ENCODE measurements around the gene NKX2-4. TPM values are rescaled to one million over a fixed set of nuclear protein-coding genes. Genes with fewer than 3 reads are reported as not detected.

The NKX2-4 gene
- total RNA-seq = not detected
- polyA plus RNA-seq = not detected
- long read RNA-seq, donor 1 = 0 reads
- long read RNA-seq, donor 2 = 0 reads
- long read RNA-seq, donor 3 = 0 reads
- long read RNA-seq, donor 4 = 0 reads
- long read RNA-seq, donor 5 = 0 reads

DNA sequence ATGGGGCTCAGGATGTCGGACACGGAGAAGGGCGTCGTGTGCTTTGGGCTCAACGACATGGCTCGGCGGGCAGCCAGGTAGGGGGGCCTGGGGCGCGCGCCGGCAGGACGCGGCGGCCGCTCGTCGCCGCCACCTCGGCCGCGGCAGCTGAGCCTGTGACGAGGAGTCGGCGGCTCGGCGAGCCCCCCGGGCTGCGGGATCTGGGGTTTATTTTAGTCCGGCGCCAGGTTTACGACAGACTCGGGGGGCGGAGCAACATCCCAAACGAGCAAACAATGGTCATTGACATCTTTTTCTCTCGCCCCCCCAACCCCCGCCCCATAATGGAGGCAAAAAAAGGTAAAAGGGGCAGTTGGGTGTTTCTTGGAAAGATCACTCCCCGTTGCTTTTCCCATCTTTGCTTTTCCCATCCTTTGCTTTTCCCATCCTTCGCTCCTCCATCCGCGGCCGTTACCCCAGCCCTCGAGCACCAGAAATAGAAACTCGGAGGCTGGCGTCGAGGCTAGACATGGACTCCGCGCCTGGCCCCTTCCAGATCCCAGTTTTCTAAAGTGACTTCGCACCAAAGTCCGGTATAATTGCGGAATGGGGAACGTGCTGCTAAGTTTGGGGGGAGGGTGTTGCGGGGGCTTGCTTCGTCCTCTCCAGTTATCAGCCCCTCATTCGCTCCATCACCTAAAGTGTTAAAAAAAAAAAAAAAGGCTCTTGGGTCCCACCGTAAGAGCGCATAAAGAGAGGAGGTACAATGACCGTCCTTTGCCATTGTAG, at the start of gene NKX2-4:
TSS of gene NKX2-4 (minus strand) at position 186 of the 768 bp plus-strand sequence. CDS start at position 59, 127 bp downstream.
- Histone ChIP-seq H3K27ac (ENCODE audit: low read depth in 1 of 2, low read length in 1 of 2) (no peak within 1 kb of the TSS), H3K36me3 (ENCODE audit: control insufficient read depth in 4 of 4, insufficient read depth in 4 of 4, low read length in 4 of 4) (no peaks in the 10 kb centered on the region), H3K4me1 (ENCODE audit: control insufficient read depth in 5 of 5, insufficient read depth in 5 of 5, low read length in 5 of 5) (peaks cover 0 to 17% (median 0%) of the 10 kb centered on the region in 5 donors), H3K4me3 (no peak within 1 kb of the TSS), H3K27me3 (ENCODE audit: control insufficient read depth in 3 of 3, insufficient read depth in 3 of 3, low read length in 2 of 3) (peaks cover 13 to 83% (median 83%) of the 10 kb centered on the region in 3 donors), H3K9ac (ENCODE audit: insufficient read depth in 1 of 2, low read length in 2 of 2) (no peak within 1 kb of the TSS), H3K9me3 (ENCODE audit: control insufficient read depth in 4 of 4, insufficient read depth in 3 of 4, low read length in 3 of 4) (peaks cover 0 to 7% (median 0%) of the 10 kb centered on the region in 4 donors)
- TF ChIP-seq, protein P1, sequence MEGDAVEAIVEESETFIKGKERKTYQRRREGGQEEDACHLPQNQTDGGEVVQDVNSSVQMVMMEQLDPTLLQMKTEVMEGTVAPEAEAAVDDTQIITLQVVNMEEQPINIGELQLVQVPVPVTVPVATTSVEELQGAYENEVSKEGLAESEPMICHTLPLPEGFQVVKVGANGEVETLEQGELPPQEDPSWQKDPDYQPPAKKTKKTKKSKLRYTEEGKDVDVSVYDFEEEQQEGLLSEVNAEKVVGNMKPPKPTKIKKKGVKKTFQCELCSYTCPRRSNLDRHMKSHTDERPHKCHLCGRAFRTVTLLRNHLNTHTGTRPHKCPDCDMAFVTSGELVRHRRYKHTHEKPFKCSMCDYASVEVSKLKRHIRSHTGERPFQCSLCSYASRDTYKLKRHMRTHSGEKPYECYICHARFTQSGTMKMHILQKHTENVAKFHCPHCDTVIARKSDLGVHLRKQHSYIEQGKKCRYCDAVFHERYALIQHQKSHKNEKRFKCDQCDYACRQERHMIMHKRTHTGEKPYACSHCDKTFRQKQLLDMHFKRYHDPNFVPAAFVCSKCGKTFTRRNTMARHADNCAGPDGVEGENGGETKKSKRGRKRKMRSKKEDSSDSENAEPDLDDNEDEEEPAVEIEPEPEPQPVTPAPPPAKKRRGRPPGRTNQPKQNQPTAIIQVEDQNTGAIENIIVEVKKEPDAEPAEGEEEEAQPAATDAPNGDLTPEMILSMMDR (IDR thresholded peaks at IDR 0.05; ENCODE audit: control extremely low read depth, extremely low read depth) = no peak
- WGBS, 2 donors = 5 to 9% methylated on average over 53 to 57 of the region's 57 CpGs
- no peak for ATAC-seq (ENCODE audit: insufficient read depth, low FRiP score)
- DNase-seq = no peak

DNA sequence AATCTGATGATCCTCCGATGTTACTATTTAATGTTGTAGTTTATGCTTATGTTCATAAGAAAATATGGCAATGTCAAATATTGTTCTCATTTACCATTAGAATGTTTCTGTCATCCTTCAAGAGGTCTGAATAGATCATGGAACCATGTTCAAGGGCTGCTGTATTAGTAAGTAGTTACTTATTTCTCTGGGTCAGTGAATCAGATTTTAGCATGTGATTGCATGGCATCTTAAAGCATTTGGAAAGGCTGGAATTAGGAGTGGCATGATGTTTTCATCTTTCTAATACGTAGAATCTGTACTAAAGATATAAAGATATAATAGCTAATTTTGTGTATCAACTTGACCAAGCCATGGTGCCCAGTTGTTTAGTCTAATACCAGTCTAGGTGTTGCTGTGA, 40.5 kb upstream of the NKX2-4 start:
- WGBS, 2 donors = 88 to 92% methylated on average over 2 of the region's 2 CpGs
- ATAC-seq (ENCODE audit: insufficient read depth, low FRiP score) (no peak), DNase-seq (no peak)
- no peaks in the 10 kb centered on the region for H3K4me1 ChIP-seq (ENCODE audit: control insufficient read depth in 5 of 5, insufficient read depth in 5 of 5, low read length in 5 of 5)
- TF ChIP-seq, protein P1 (IDR thresholded peaks at IDR 0.05; ENCODE audit: control extremely low read depth, extremely low read depth) = no peak
- no peak overlapping the region for H3K9ac ChIP-seq (ENCODE audit: insufficient read depth in 1 of 2, low read length in 2 of 2)
- no peaks in the 10 kb centered on the region for H3K9me3 ChIP-seq (ENCODE audit: control insufficient read depth in 4 of 4, insufficient read depth in 3 of 4, low read length in 3 of 4)
- H3K27ac ChIP-seq (ENCODE audit: low read depth in 1 of 2, low read length in 1 of 2) = no peak overlapping the region
- no peak overlapping the region for H3K4me3 ChIP-seq
- peaks cover 0 to 13% (median 0%) of the 10 kb centered on the region in 3 donors for H3K27me3 ChIP-seq (ENCODE audit: control insufficient read depth in 3 of 3, insufficient read depth in 3 of 3, low read length in 2 of 3)
- H3K36me3 ChIP-seq (ENCODE audit: control insufficient read depth in 4 of 4, insufficient read depth in 4 of 4, low read length in 4 of 4) = no peaks in the 10 kb centered on the region

DNA sequence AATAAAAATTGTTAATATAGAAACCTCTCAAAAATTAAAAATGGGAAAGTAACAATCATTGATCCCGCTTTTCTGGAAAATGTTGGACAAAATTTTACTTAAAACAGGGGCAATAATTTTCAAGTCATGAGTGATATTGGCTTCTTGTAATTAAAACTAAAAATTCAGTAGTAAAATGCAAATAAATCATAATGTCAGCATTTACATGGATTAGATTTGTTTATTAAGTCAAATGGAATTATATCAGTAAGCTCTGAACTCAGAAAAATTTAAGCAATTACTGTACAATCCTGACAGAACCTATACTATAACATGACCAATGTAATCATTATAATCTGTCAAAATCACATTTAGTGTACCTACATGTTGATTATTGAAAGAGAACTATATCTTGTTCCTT, 39.9 kb upstream of the NKX2-4 start:
- peaks cover 0 to 9% (median 0%) of the 10 kb centered on the region in 3 donors for H3K27me3 ChIP-seq (ENCODE audit: control insufficient read depth in 3 of 3, insufficient read depth in 3 of 3, low read length in 2 of 3)
- H3K36me3 ChIP-seq (ENCODE audit: control insufficient read depth in 4 of 4, insufficient read depth in 4 of 4, low read length in 4 of 4) = no peaks in the 10 kb centered on the region
- no peak overlapping the region for H3K9ac ChIP-seq (ENCODE audit: insufficient read depth in 1 of 2, low read length in 2 of 2)
- 84 to 90% methylated on average over 1 of the region's 1 CpG for WGBS, 2 donors
- H3K4me1 ChIP-seq (ENCODE audit: control insufficient read depth in 5 of 5, insufficient read depth in 5 of 5, low read length in 5 of 5) = no peaks in the 10 kb centered on the region
- ATAC-seq (ENCODE audit: insufficient read depth, low FRiP score) (no peak), DNase-seq (no peak)
- no peak overlapping the region for H3K27ac ChIP-seq (ENCODE audit: low read depth in 1 of 2, low read length in 1 of 2)
- no peaks in the 10 kb centered on the region for H3K9me3 ChIP-seq (ENCODE audit: control insufficient read depth in 4 of 4, insufficient read depth in 3 of 4, low read length in 3 of 4)
- TF ChIP-seq, protein P1 (IDR thresholded peaks at IDR 0.05; ENCODE audit: control extremely low read depth, extremely low read depth) = no peak
- H3K4me3 ChIP-seq = no peak overlapping the region
